Stimulated activated effector memory CD8-positive, alpha-beta T cell treated with anti-CD3 and anti-CD28 coated beads, Interleukin-12 subunit alpha, Interleukin-12 subunit beta, amount 100 ng/mL, for 72 hours (primary cell): Measurements from ENCODE around the gene RNF111.
"Not testable (repeated sequence)": the region's sequence is repeated elsewhere in the genome, so short reads cannot be mapped to it uniquely, and the experiment has no call there.

Experiments
- ATAC-seq: fragments of 150-1000 bp; cut with Tn5 transposase; 2 replicates; pipeline ENCODE4 v1.10.0; 2021
- DNase-seq, 2 donors: peaks; one replicate each; pipeline ENCODE4 v3.0.0; 2021 to 2022; ENCODE audit warnings: low spot score in 2 of 2
- H3K27ac Mint-ChIP-seq: one replicate; pipeline ENCODE4 v1.8.0; 2022; ENCODE audit warnings: mild to moderate bottlenecking, mixed read lengths
- H3K36me3 Mint-ChIP-seq: one replicate; pipeline ENCODE4 v1.8.0; 2022; ENCODE audit warnings: mild to moderate bottlenecking, mixed read lengths
- H3K4me1 Mint-ChIP-seq: one replicate; pipeline ENCODE4 v1.8.0; 2022; ENCODE audit warnings: mixed read lengths
- H3K4me3 Mint-ChIP-seq: one replicate; pipeline ENCODE4 v1.8.0; 2022; ENCODE audit warnings: mild to moderate bottlenecking, mixed read lengths
- H3K9me3 Mint-ChIP-seq: one replicate; pipeline ENCODE4 v1.8.0; 2022; ENCODE audit warnings: mixed read lengths

The RNF111 gene

GRCh38 chr15:59124261-59124660 is 136.8 kb downstream of the RNF111 start:
- H3K4me1 Mint-ChIP-seq = peaks cover 6% of the 10 kb centered on the region
- ATAC-seq (no peak), DNase-seq (no peak)
- no peak overlapping the region for H3K27ac Mint-ChIP-seq
- H3K4me3 Mint-ChIP-seq = no peak overlapping the region
- H3K9me3 Mint-ChIP-seq = no peaks in the 10 kb centered on the region
- H3K36me3 Mint-ChIP-seq = peaks cover 4% of the 10 kb centered on the region

- H3K36me3 Mint-ChIP-seq = not testable (repeated sequence)
Observed at GRCh38 chr15:59125683-59126082, 138.2 kb downstream of the RNF111 start.

GRCh38 chr15:59127255-59127654 is 139.8 kb downstream of the RNF111 start:
- H3K27ac Mint-ChIP-seq, H3K9me3 Mint-ChIP-seq, H3K4me3 Mint-ChIP-seq, H3K4me1 Mint-ChIP-seq, ATAC-seq, DNase-seq: not testable (repeated sequence)
- H3K36me3 Mint-ChIP-seq = peaks cover 10% of the 10 kb centered on the region

More at GRCh38 chr15:59125683-59126082, 138.2 kb downstream of the RNF111 start:
- not testable (repeated sequence) for ATAC-seq, DNase-seq, H3K4me3 Mint-ChIP-seq, H3K4me1 Mint-ChIP-seq, H3K27ac Mint-ChIP-seq, H3K9me3 Mint-ChIP-seq

GRCh38 chr15:59131456-59131855 is 144.0 kb downstream of the RNF111 start:
- DNase-seq (no peak), ATAC-seq (no peak)
- Mint-ChIP-seq H3K4me3 (no peak overlapping the region), H3K36me3 (peaks cover 10% of the 10 kb centered on the region), H3K4me1 (peaks cover 6% of the 10 kb centered on the region), H3K9me3 (peaks cover 3% of the 10 kb centered on the region), H3K27ac (no peak overlapping the region)

- no peak for ATAC-seq
- Mint-ChIP-seq H3K9me3 (peaks cover 3% of the 10 kb centered on the region), H3K27ac (no peak overlapping the region), H3K4me3 (no peak overlapping the region), H3K36me3 (peaks cover 10% of the 10 kb centered on the region), H3K4me1 (peaks cover 7% of the 10 kb centered on the region)
- no peak for DNase-seq
Observed at GRCh38 chr15:59131969-59132562, 144.6 kb downstream of the RNF111 start.

- ATAC-seq (no peak), DNase-seq (no peak)
- H3K4me1 Mint-ChIP-seq = peaks cover 14% of the 10 kb centered on the region
- H3K9me3 Mint-ChIP-seq = peaks cover 3% of the 10 kb centered on the region
- H3K36me3 Mint-ChIP-seq = peaks cover 6% of the 10 kb centered on the region
- H3K4me3 Mint-ChIP-seq = no peak overlapping the region
- H3K27ac Mint-ChIP-seq = no peak overlapping the region
Observed at GRCh38 chr15:59133929-59134427, 146.5 kb downstream of the RNF111 start.

- ATAC-seq (peak; percentile 64), DNase-seq (no peak)
- no peak overlapping the region for H3K4me3 Mint-ChIP-seq
- no peaks in the 10 kb centered on the region for H3K9me3 Mint-ChIP-seq
- peaks cover 14% of the 10 kb centered on the region for H3K4me1 Mint-ChIP-seq
- H3K36me3 Mint-ChIP-seq = peaks cover 2% of the 10 kb centered on the region
- H3K27ac Mint-ChIP-seq = peak overlapping the region; percentile 65
Observed at GRCh38 chr15:59137566-59137965, 150.1 kb downstream of the RNF111 start.

- H3K9me3 Mint-ChIP-seq = no peaks in the 10 kb centered on the region
Observed at GRCh38 chr15:59138243-59138642, 150.8 kb downstream of the RNF111 start.

GRCh38 chr15:59140422-59141226 is 153.2 kb downstream of the RNF111 start:
- DNase-seq (no peak), ATAC-seq (no peak)
- H3K4me3 Mint-ChIP-seq = no peak overlapping the region
- no peak overlapping the region for H3K27ac Mint-ChIP-seq
- no peaks in the 10 kb centered on the region for H3K9me3 Mint-ChIP-seq
- peaks cover 6% of the 10 kb centered on the region for H3K36me3 Mint-ChIP-seq
- H3K4me1 Mint-ChIP-seq = peaks cover 14% of the 10 kb centered on the region

More at GRCh38 chr15:59138243-59138642, 150.8 kb downstream of the RNF111 start:
- DNase-seq = peak; percentile 8 to 54
- ATAC-seq = peak; percentile 85
- Mint-ChIP-seq H3K4me3 (no peak overlapping the region), H3K36me3 (peaks cover 6% of the 10 kb centered on the region), H3K4me1 (peaks cover 14% of the 10 kb centered on the region), H3K27ac (peak overlapping the region; percentile 65)

GRCh38 chr15:59143281-59143680 is 155.8 kb downstream of the RNF111 start:
- no peak overlapping the region for H3K27ac Mint-ChIP-seq
- peaks cover 6% of the 10 kb centered on the region for H3K36me3 Mint-ChIP-seq
- no peak for ATAC-seq
- peaks cover under 1% of the 10 kb centered on the region for H3K4me1 Mint-ChIP-seq
- H3K4me3 Mint-ChIP-seq = no peak overlapping the region
- no peak for DNase-seq
- H3K9me3 Mint-ChIP-seq = no peaks in the 10 kb centered on the region

GRCh38 chr15:59144594-59144993 is 157.1 kb downstream of the RNF111 start:
- not testable (repeated sequence) for H3K4me1 Mint-ChIP-seq, H3K36me3 Mint-ChIP-seq, DNase-seq, H3K4me3 Mint-ChIP-seq, ATAC-seq, H3K27ac Mint-ChIP-seq, H3K9me3 Mint-ChIP-seq
